A172 (cell line): ENCODE measurements around the gene CAMK1D. TPM values are rescaled to one million over a fixed set of nuclear protein-coding genes. Genes with fewer than 3 reads are reported as not detected.
"Not testable (repeated sequence)": the region's sequence is repeated elsewhere in the genome, so short reads cannot be mapped to it uniquely, and the experiment has no call there.

ENCODE experiments used
- DNase-seq: peaks from one replicate; pipeline ENCODE4 v3.0.0-alpha.2; 2015; ENCODE audit warnings: low spot score
- total RNA-seq: library from RNA; depleted of rRNA; stranded (reverse); fragments of >200 nt; shearing (Covaris generic); gene quantifications from 2 replicates; pipeline ENCODE4 v1.2.3, GENCODE V29; 2014

The CAMK1D gene
- total RNA-seq, 1 experiment from 2014 or later: 2.6 TPM

DNA sequence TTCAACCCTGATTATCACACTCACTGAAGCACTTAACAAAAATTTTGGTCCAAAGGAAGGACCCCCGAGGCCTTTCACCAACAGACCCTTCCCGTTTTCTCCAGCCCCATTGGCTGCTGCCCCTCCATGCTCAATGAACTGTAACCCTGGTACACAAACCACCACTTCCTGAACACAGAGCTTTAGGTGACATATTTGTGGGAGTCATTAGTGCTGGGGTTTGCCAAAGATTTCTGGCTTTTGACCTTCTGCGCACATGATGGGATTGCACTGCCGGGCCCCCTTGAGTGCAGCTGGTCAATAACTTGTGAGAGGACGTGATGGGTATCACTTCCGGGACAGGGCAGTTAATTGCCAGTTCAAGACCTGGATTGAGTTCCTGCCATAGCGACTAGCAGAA, 9.0 kb upstream of the CAMK1D start:
- no peak for DNase-seq

DNA sequence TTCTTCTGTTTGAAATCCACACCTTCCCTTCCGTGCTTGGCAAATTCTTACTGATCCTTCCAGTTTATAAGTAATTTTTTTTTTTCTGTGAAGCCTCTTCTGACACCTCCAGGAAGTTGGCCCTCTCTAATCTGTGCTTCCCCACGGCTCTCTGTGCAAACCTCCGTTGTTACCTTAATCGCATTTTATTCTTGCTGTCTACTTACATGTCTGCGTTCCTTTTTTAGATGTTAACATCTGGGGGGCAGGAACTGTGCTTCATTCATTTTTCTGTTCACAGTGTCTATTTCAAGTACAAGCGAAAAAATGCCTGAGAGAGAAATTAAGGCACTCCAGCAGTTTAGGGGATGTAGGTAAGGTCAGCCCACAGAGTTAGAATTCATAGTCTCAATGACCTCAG, 8.4 kb upstream of the CAMK1D start:
- no peak for DNase-seq

DNA sequence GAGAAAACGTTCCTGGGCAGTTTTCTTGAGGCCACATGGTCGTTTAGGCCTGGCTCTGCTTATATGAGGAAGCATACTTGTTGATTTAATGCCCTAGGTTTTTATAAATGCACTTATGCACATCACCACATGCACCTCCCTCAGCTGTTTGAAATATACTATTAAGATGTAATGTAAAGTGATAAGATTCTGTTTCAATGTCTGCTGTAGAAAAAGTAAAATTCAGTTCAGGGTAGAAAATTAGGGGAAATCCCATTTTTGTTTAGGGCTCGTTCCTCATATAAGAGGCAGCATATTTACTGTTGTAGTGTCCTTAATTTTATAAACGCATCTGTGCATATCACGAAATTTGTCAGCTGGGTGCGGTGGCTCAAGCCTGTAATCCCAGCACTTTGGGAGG, 7.8 kb upstream of the CAMK1D start:
- DNase-seq: no peak

DNA sequence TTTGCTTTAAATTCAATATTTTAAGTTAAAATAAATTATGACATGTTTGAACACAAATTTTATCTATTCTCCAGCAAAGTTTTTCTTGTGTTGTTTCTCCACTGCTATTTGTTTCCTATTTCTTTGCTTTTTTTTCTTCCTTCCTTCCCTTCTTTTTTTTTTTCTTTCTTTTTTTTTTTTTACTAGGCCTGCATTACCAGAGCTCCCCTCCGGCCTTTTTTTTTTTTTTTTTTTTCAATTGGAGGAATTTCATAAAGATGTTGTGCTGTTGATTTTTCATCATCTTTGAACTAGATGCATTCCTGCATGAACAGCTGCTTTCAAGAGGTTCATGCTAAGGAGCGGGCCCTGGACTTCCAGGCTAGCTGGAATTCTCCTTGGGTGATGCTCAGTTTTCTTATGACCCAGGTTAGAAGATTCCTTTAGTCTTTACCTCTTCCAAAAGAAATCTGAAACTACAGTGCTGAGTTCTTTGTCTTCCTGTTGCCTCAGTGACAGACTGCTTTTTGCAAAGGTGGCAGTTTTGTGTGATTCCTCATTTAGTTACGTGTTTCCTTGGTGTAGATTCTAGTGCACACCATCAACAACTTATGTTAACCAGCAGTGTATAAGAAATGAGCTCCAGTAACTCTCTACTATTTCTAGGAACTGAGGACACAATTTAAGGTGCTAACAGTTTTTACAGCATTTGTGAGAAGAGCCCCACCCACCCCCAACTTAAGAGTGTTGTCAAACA, 4.8 kb upstream of the CAMK1D start:
- no peak for DNase-seq

DNA sequence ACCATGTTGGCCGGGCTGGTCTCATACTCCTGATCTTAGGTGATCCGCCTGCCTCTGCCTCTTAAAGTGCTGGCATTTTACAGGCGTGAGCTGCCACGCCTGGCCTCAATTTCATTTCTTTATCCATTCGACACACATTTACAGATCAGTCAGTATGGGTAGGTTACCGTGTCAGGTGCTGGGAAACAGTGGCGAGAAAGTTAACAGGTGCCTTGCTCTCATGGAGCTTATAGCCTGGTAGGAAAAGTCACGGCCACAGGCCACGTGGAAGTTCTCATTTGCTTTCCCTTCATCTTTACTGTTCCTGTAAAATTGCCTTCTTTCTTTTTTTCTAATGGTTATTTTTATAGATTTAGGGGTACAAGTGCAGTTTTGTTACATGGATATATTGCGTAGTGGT, 2.6 kb upstream of the CAMK1D start:
- no peak for DNase-seq

DNA sequence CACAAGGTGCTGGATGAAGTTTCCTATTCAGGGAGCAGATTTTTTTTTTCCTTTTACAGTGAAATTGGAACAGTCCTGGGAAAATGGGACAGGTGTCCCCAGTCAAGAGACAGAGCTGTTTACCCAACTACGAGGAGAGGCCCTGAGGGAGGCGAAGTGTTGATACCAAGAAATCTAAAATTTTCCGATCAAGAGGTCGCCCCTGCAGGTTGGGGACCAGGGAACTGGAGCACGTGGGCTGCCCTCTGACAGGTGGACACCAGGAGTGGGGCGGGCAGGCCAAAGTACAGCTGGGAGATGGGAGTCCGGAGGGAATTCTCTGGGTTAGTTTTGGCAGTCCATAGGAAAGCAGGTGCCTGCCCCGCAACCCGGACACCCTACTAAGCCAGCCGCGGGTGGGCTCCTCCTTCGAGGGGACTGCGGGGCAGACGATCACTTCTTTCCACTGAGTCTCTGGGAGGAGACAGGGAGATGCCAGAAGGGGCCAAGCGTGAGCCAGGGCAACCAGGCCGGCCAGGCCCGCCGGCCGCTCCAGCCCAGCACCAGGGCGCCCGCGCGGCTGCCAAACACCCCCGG, 965 bp upstream of the CAMK1D start:
- no peak for DNase-seq

DNA sequence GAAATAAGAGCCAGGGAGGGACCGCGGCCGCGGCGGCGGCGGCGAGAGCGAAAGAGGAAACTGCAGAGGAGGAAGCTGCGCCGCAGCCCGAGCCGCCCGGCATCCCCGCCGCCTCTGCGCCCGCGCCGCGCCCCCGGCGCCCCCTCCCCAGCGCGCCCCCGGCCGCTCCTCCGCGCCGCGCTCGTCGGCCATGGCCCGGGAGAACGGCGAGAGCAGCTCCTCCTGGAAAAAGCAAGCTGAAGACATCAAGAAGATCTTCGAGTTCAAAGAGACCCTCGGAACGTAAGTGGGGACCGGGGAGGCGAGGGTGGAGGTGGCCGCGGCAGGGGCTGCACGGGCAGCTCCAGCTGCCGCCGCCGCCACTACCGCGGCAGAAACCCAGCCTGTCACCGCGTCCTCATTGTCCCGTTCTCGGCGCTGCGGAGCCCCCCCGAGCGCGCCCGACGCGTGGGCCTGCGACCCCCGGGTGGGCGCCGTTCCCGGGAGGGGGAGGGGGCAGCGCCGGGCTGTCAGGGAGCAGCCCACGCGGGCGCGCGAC, 351 bp downstream of the CAMK1D start:
- no peak for DNase-seq

DNA sequence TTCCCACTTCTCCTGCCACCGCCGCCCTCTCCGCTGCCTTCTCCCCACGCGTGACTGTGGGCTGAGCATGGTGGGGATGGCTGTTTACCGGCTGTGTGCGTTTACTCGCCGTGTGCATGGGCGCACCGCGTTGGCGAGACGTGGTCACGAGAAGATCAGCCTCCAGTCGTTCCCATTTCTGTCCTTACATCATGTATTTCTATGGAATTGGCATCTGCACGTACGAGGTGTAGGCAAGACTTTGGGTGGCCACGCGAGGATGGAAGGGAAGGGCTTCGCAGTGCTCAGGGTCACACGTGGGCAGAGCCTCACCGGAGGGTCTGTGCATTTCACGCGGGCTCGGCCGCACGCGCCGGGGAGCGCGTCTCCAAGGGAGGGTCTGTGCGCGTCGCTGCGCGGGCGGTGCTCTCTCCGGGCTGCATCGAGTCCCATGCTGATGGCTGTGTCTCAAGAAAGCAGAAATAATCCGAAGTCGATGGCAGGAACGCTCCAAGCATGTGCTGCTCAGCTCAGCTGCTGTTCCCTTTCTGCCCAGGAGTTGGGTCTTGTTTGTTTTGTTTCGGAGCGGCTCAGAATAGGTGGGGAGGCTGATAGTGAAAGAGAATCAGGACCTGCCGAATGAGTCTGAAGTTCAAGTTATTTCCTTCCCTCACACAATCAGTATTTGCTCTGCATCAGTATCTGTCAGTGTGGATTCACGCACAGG, 973 bp downstream of the CAMK1D start:
- DNase-seq: peak; percentile 19

DNA sequence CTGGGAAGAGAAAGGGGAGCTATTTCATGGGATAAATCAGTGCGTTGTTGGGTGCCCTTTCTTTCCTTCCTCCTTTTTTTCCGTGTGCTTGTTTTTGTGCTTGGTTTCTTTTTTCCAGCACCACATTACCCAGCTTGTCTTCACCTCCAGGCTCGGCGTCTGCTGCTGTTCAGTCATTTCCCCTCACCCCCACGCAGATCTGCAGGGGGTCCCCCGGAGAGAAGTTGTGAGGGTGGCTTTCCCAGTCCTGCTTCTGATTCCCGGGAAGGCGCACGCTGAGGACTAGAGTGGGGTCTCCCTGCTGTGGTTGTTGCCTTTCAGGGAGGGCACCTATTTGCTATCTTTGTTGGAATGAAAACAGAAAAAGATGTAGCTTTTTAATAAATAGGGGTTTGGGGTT, 1.6 kb downstream of the CAMK1D start:
- no peak for DNase-seq

DNA sequence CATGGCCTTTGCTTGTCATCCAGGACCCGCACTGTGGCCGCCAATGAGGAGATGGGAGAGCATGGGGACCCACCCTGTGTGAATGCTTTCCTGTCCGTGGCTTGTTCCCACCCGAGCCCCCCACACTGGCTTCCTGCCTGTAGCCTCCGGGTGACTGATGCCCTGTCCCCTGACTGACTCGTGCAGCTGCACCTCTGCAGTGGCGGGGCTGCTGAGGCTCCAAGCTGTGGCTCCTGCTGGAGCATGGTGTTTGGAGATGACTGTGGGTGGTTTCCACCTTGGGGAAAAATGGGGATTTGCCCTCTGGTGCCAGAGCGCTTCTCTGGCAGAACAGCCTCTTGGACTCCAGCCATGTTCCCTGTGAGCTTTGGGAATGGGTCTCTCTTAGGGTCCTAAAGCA, 2.1 kb downstream of the CAMK1D start:
- DNase-seq: no peak

DNA sequence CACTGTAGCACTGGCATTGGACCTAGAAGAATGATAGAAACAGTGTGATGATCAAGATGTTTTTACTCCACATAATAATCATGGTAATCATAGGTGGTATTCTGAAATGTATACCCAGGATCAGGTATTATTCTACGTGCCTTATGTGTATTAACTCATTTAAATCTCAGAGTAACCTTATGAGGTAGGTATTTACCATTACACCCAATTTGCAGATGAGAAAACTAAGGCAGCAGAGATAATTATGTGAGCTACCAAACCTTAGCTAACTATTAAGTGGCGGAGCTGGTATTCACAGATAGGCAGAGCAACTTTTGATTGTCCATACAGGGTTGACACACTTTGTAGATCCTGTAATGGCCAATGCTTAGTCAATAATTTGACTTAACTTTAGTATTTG, 2.5 kb downstream of the CAMK1D start:
- no peak for DNase-seq

DNA sequence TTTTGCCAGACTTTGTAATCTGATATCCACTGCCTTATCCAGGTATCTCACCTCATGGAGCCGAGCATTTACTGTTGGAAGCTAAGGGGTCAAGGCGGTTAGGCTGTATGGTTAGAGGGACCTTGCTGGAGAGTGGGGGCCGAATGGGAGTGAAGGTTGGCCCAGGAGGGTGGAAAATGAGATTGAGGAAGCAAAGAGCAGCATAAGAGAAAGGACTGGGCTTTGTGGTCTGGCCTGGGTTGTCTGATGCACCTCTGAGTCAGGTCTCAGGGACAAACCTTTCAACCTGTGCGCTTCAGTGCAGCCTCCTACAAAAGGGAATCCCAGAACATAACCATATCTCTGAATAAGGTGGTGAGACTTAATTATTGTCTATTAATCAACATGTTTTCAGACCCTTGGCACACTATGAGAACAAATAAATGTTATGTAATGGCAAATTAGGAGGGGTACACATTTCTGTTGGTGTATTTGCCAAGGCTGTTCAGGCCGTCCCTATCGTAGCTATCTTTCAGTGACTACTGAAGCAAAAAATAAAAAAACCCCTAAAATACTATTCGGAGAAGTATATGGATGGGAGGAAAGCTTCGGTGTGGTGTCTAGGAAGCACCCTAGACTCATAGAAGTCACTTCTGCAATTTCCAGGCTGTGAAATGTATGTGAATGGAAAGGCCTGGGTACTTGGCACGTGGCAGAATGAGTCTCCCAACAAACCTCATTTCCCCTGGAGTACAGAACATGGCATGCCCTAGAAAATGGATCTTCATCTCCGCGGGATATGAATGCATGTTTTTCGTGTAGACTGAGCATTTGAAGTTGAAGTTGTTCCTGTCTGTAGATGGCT, 4.3 kb downstream of the CAMK1D start:
- no peak for DNase-seq

DNA sequence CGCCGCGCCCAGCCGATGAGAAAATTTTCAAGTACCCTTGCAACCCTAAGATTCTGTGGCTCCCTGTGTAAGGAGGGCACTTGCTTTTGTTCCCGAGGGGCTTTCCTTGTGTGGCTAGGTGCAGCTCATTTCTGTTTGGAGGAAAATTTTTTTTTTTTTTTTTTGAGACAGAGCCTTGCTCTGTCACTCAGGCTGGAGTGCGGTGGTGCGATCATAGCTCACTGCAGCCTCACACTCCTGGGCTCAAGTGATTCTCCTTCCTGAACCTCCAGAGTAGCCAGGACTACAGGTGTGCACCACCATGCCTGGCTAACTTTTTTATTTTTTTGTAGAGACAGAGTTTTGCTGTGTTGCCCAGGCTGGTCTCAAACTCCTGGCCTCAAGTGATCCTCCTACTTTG, 5.3 kb downstream of the CAMK1D start:
- not testable (repeated sequence) for DNase-seq

DNA sequence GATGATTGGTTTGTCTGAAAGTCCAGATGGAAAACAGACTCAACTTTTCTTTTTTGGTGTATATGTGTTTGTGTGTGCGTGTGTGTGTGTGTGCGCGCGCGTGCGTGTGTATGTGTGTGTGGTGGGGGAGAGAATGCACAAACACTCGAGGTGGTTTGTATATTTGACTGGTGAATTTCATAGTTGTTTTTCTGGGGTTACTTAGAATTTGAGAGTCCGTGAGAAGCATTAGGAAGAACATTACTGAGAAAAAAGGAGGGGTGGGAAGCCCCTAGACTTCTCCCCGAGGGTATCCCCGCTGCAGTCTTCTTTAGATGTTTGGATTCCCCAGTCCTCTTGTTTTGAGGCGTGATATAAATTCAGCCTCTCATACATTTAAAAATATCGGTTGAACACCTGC, 6.0 kb downstream of the CAMK1D start:
- no peak for DNase-seq

DNA sequence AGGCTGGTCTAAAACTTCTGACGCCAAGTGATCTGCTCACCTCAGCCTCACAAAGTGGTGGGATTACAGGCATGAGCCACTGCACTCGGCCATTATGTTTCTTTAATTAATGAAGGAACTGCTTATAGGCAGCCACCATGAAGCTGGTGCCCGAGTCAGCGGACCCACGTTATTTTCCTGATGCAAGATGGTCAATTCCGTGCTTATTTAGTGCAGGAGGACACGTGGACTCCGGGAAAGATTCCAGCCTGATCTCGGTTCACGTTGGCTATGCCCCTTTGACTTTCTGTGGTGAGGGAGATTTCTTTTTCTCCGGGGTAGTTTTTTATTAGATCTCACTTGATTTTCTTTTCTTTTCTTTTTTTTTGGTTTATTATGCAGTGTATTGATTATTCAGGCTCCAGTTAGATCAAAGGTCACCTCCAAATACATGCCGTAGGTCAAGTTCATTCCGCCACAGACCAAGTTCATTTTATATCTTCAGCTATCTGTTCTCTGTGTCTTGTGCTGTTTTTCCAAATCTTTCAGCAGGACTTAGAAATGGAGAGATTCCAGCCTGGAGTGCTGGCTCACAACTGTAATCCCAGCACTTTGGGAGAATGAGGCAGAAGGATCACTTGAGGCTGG, 8.3 kb downstream of the CAMK1D start:
- no peak for DNase-seq

DNA sequence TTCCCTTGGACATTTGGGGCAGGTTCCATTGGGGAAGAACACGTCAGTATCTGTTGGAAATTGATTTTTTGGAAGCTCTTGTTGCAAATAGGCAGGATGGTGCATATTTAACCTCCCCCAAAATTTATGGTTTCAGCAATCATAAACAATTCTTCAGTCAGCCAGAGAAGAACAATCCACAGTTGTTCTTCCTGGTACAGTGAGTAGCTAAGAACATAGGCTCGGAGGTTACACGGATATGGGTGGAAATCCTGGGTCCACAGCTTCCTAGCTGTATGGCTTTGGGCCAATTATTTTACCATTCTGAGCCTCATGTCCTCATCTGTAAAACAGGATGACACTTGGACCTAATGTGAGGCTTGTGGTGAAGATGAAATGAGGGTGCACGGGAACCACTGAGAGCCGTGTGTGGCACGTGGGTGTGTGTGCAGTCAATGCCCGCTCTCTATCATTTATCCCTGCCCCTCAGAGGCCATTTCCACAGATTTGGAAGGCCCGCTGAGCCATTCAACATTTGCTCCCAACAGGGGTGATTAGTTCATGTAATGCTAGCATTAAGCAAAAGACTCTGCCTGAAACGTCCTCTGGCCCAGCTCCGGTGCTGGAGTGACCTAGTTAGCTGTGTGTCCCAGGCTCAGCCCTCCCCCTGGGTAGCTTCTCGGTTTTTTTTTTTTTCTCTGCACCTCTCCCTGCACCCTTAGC, 9.7 kb downstream of the CAMK1D start:
- DNase-seq: no peak

DNA sequence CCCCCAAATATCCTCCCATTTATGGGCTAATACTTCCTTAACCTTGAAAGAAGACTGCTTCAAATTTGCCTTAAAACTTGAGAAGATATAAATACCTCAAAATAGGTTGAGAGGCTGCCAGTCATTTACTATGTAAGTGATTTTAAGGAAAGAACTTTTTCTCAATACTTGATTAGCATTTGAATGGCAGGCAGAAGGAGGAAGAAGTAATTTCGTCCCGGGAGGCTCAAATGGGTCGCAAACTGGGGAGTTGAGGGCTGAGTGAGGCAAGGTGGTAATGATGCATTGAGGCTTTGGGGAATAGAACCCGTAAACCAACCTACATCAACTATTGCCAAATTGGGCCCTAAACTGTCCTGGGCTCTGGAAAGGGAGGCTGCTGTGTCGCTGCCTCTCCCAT, 11.1 kb downstream of the CAMK1D start:
- DNase-seq: no peak

DNA sequence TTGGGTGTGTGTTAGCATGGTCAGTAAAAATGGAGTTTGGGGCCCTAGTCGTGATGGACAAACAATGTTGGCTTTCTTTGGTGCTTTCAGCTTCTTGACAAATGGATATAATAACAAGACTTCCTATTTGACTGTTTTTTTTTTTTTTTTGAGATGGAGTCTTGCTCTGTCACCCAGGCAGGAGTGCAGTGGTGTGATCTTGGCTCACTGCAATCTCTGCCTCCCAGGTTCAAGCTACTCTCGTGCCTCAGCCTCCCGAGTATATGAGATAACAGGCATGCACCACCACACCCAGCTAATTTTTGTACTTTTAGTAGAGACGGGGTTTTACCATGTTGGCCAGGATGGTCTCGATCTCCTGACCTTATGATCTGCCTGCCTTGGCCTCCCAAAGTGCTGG, 11.8 kb downstream of the CAMK1D start:
- DNase-seq: not testable (repeated sequence)

DNA sequence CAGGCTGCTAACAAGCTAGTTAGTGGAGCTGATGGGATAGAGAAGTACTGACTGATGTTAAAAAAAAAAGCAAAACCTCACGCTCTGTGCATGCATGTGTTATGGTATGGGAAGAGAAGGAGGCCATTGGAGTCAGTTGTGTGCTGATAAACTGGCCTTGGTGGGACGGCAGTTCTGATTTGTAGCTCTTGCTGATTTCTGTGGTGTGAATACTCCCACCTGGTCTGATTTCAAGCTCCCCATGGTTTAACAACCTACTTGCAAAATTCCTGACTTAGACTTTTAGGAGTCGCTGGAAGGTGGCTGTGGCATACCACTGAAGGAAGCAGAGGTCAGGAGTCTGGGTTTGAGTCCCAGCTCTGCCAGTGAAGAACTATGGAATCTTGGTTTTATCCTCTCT, 15.2 kb downstream of the CAMK1D start:
- no peak for DNase-seq

DNA sequence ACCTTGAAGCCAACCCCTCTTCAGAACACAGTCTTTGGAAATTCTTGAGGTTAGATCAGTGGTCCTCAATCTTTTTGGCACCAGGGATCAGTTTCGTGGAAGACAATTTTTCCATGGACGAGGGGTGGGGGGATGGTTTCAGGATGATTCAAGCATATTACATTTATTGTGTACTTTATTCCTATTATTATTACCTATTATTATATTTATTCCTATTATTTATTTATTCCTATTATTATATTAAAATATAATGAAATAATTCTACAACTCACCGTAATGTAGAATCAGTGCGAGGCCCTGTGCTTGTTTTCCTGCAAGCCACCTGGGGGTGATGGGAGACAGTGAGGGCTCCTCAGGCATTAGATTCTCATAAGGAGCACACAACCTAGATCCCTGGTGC, 17.9 kb downstream of the CAMK1D start:
- DNase-seq: no peak

DNA sequence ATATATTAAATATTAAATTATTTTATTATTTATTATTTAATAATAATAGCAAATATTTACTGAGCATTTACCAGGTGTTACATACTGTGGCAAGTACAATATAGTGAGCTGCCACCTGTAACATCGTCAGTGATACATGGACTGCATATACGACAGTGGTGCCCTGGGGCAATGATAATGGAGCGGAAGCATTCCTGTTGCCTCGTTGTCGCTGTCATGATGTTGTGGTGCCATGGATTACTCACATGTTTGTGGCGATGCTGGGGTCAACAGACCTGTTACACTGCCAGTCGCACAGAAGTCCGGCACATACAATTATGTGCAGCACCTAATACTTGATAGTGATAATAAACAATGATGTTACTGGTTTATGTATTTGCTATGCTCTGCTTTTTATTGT, 20.6 kb downstream of the CAMK1D start:
- DNase-seq: no peak
